ENCODE results near the gene GBA2. TPM values are rescaled to one million over a fixed set of nuclear protein-coding genes. Genes with fewer than 3 reads are reported as not detected.

The GBA2 gene
- polyA plus RNA-seq, 1 donor (not counting 4 experiments of a cell fraction or from before 2014, with no cell fraction given), result 31.7 TPM

GRCh38 chr9:35695943-35696401 lies 53.1 kb downstream of the GBA2 start:
- Histone ChIP-seq H3K79me2 (ENCODE audit: control insufficient read depth, insufficient read depth, low read length) (no peaks in the 10 kb centered on the region), H3K27ac (ENCODE audit: control insufficient read depth, insufficient read depth, low read length) (no peak overlapping the region), H3K9me3 (ENCODE audit: control insufficient read depth, low read depth, low read length) (no peaks in the 10 kb centered on the region), H3K4me1 (ENCODE audit: control insufficient read depth, extremely low read depth, insufficient read depth, low read length) (no peaks in the 10 kb centered on the region), H3K4me2 (ENCODE audit: control insufficient read depth, extremely low read depth, insufficient read depth, low read depth, low read length) (no peak overlapping the region), H3K36me3 (ENCODE audit: control insufficient read depth in 2 of 2, extremely low read depth in 1 of 2, insufficient read depth in 2 of 2, low read length in 2 of 2) (peaks cover 35 to 41% of the 10 kb centered on the region in 2 experiments), H3K9ac (ENCODE audit: control insufficient read depth, extremely low read depth, insufficient read depth, low read length) (no peak overlapping the region), H3K27me3 (ENCODE audit: control insufficient read depth, extremely low read depth, insufficient read depth, low read length) (no peaks in the 10 kb centered on the region), H3K4me3 (ENCODE audit: control insufficient read depth in 2 of 3, extremely low read depth in 1 of 3, insufficient read depth in 2 of 3, low read depth in 1 of 3, low read length in 3 of 3) (no peak overlapping the region), H3K9me1 (ENCODE audit: control insufficient read depth, extremely low read depth, insufficient read depth, low read length) (no peaks in the 10 kb centered on the region), H4K20me1 (ENCODE audit: control insufficient read depth, extremely low read depth, insufficient read depth, low read length) (peaks cover 3% of the 10 kb centered on the region), H2AFZ (ENCODE audit: control insufficient read depth, low read length) (no peak overlapping the region)
- TF ChIP-seq CTCF (optimal IDR thresholded peaks at IDR 0.05 in 1 of 3, IDR thresholded peaks at IDR 0.05 in 1 of 3, conservative IDR thresholded peaks at IDR 0.05 in 1 of 3; ENCODE audit: extremely low read depth in 1 of 3, insufficient read depth in 2 of 3, low read length in 3 of 3) (no peak), EZH2 (IDR thresholded peaks at IDR 0.05; ENCODE audit: low read length) (no peak)
- peak; percentile 23 for FAIRE-seq
- dilution Hi-C loops (cut with MboI; ENCODE audit: extremely low pct_ligation_motif_present, low sequenced_read_pairs), result no loop called here
- no peak for DNase-seq (ENCODE audit: low read depth, low spot score)

DNA sequence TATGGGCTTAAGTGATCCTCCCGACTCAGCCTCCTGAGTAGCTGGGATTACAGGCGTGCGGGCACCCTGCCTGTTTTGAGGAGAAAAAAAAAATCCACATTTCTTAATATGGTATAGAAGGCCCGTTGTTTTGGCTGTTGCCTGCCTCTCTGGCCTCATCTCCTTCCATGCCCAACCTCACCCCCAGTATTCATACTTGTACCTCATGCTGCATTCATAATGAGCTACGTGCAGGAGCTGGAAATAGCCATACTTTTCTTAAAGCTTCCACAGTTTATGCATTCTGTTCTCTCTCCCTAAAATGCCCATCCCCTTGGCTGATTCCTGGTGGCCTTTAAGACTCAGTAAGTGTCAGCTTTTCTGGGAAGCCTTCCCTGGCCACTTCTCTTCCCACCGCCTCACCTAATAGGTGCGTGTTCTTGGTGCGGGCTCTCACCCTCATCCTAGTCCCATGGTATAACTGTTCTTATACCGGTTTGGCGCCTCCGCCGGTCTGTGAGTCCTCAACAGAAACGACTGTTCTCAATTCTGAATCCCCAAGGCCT lies 57.2 kb downstream of the GBA2 start:
- FAIRE-seq (no peak), DNase-seq (ENCODE audit: low read depth, low spot score) (no peak)
- Histone ChIP-seq H3K9me1 (ENCODE audit: control insufficient read depth, extremely low read depth, insufficient read depth, low read length) (no peaks in the 10 kb centered on the region), H3K4me1 (ENCODE audit: control insufficient read depth, extremely low read depth, insufficient read depth, low read length) (peaks cover 16% of the 10 kb centered on the region), H3K79me2 (ENCODE audit: control insufficient read depth, insufficient read depth, low read length) (no peaks in the 10 kb centered on the region), H3K27me3 (ENCODE audit: control insufficient read depth, extremely low read depth, insufficient read depth, low read length) (no peaks in the 10 kb centered on the region), H3K9ac (ENCODE audit: control insufficient read depth, extremely low read depth, insufficient read depth, low read length) (no peak overlapping the region), H3K27ac (ENCODE audit: control insufficient read depth, insufficient read depth, low read length) (no peak overlapping the region), H3K36me3 (ENCODE audit: control insufficient read depth in 2 of 2, extremely low read depth in 1 of 2, insufficient read depth in 2 of 2, low read length in 2 of 2) (peaks cover 6% of the 10 kb centered on the region in 2 experiments), H3K4me2 (ENCODE audit: control insufficient read depth, extremely low read depth, insufficient read depth, low read depth, low read length) (no peak overlapping the region), H3K4me3 (ENCODE audit: control insufficient read depth in 2 of 3, extremely low read depth in 1 of 3, insufficient read depth in 2 of 3, low read depth in 1 of 3, low read length in 3 of 3) (no peak overlapping the region), H2AFZ (ENCODE audit: control insufficient read depth, low read length) (no peak overlapping the region), H4K20me1 (ENCODE audit: control insufficient read depth, extremely low read depth, insufficient read depth, low read length) (peaks cover 3% of the 10 kb centered on the region), H3K9me3 (ENCODE audit: control insufficient read depth, low read depth, low read length) (no peaks in the 10 kb centered on the region)
- dilution Hi-C loops (cut with MboI; ENCODE audit: extremely low pct_ligation_motif_present, low sequenced_read_pairs), result no loop called here
- TF ChIP-seq CTCF (optimal IDR thresholded peaks at IDR 0.05 in 1 of 3, IDR thresholded peaks at IDR 0.05 in 1 of 3, conservative IDR thresholded peaks at IDR 0.05 in 1 of 3; ENCODE audit: extremely low read depth in 1 of 3, insufficient read depth in 2 of 3, low read length in 3 of 3), result no peak
- no peak for TF ChIP-seq EZH2 (IDR thresholded peaks at IDR 0.05; ENCODE audit: low read length)
